T-helper 2 cell treated with Interferon-gamma antibody and Interleukin-4, amounts not matched to agents 5 μg/mL and 100 μg/mL, for 36 hours (primary cell): ENCODE results near the gene FASLG.

Experiments
- DNase-seq: peaks from one replicate; pipeline ENCODE4 v3.0.0; 2021; ENCODE audit warnings: low spot score
- H3K27ac Mint-ChIP-seq: one replicate; pipeline ENCODE4 v1.8.0; 2021; ENCODE audit warnings: mild to moderate bottlenecking, mixed read lengths
- H3K27me3 Mint-ChIP-seq: one replicate; pipeline ENCODE4 v1.8.0; 2021; ENCODE audit warnings: low read depth, mixed read lengths
- H3K36me3 Mint-ChIP-seq: one replicate; pipeline ENCODE4 v1.8.0; 2021; ENCODE audit warnings: low read depth, mixed read lengths
- H3K4me1 Mint-ChIP-seq: one replicate; pipeline ENCODE4 v1.8.0; 2021; ENCODE audit warnings: low read depth, mixed read lengths
- H3K4me3 Mint-ChIP-seq: one replicate; pipeline ENCODE4 v1.8.0; 2022; ENCODE audit warnings: mild to moderate bottlenecking, moderate library complexity, mixed read lengths
- H3K9me3 Mint-ChIP-seq: one replicate; pipeline ENCODE4 v1.8.0; 2021; ENCODE audit warnings: mixed read lengths

The FASLG gene

DNA sequence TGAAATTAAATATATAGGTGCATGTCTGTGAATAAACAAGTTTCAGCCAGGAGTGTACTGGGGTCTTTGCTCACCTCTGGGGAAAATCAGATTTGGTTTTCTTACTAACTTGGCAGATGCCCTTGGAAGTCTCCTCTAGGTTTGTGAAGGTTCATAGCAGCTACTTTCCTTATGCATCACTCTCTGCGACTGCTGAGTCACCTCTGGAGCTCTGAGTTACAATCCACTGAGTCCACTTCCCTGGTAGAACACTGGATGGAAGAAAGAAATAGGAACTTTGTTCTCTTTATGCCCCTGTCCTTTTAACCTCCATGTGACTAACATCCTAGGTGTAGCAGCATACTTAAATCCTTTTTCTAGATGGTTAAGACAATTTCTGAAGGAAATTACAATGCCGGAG lies 4.4 kb upstream of the FASLG start:
- Mint-ChIP-seq H3K27ac (no peak overlapping the region), H3K4me1 (peaks cover 34% of the 10 kb centered on the region), H3K36me3 (peaks cover 3% of the 10 kb centered on the region), H3K4me3 (no peak overlapping the region), H3K9me3 (peaks cover 5% of the 10 kb centered on the region), H3K27me3 (peaks cover 2% of the 10 kb centered on the region)
- no peak for DNase-seq

DNA sequence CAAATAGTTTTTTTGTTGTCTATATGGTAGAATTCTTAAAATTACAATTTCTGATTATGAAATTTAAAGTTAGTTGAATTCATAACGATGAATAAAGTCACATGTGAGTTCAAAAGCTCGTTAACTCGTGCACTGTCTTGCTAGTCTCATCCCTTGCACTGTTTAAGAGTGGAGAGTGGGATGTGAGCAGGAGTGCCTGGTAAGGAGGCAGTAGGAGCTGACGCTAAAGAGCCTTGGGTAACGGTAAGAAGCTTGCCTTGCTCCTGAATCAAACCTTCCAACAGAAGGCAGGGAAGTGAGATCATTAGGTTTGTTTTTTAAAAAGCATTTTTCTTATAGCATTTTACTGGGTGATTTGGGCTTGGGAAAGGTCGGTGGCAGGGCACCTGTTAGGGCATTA lies 2.3 kb upstream of the FASLG start:
- no peak overlapping the region for H3K27ac Mint-ChIP-seq
- no peak overlapping the region for H3K4me3 Mint-ChIP-seq
- DNase-seq = no peak
- H3K9me3 Mint-ChIP-seq = peaks cover 5% of the 10 kb centered on the region
- H3K36me3 Mint-ChIP-seq = peaks cover 3% of the 10 kb centered on the region
- H3K4me1 Mint-ChIP-seq = peaks cover 51% of the 10 kb centered on the region
- no peaks in the 10 kb centered on the region for H3K27me3 Mint-ChIP-seq

DNA sequence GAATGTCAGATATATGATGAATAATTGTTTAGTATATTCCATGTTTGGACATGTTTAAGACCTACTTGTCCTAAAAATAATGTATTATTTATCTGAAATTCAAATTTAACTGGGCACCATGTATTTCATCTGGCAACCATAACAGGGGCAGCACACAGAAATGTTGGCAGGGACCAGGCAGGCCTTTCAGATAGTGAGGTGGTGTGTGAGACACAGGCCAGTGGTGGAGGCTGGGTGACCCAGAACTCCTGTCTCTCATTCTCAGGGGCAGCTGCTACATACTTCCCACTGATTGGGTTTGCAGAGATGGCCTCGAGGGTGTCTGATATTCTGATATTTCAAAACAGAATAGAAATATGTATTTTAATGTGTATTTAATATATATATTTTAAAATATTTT lies 1.3 kb upstream of the FASLG start:
- no peak overlapping the region for H3K27ac Mint-ChIP-seq
- no peak overlapping the region for H3K4me3 Mint-ChIP-seq
- peaks cover 5% of the 10 kb centered on the region for H3K9me3 Mint-ChIP-seq
- peaks cover 56% of the 10 kb centered on the region for H3K4me1 Mint-ChIP-seq
- peaks cover 3% of the 10 kb centered on the region for H3K36me3 Mint-ChIP-seq
- no peaks in the 10 kb centered on the region for H3K27me3 Mint-ChIP-seq
- DNase-seq = no peak

DNA sequence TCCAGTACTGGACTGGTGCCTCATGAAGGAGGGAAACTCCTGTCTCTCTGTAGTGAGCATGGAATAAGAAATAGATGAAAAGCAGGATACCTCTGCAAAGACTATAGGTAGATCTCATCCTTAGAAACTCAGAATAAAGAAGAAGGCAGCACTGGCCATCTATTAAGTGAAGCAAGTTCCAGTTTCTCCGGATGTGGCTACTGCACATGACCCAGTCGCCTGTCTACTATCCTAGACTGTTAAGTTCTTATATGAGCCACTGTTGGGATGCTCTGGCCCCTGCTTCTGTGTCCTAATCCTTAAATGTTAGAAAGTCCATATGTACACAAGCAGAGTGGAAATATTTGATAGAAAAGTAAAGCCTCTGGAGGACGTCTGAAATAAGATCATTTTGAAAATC lies 2.2 kb downstream of the FASLG start:
- H3K9me3 Mint-ChIP-seq = peaks cover 6% of the 10 kb centered on the region
- H3K27me3 Mint-ChIP-seq = no peaks in the 10 kb centered on the region
- peaks cover 61% of the 10 kb centered on the region for H3K4me1 Mint-ChIP-seq
- H3K4me3 Mint-ChIP-seq = peak overlapping the region; percentile 71
- peak overlapping the region; percentile 21 for H3K27ac Mint-ChIP-seq
- peaks cover 19% of the 10 kb centered on the region for H3K36me3 Mint-ChIP-seq
- DNase-seq = no peak

DNA sequence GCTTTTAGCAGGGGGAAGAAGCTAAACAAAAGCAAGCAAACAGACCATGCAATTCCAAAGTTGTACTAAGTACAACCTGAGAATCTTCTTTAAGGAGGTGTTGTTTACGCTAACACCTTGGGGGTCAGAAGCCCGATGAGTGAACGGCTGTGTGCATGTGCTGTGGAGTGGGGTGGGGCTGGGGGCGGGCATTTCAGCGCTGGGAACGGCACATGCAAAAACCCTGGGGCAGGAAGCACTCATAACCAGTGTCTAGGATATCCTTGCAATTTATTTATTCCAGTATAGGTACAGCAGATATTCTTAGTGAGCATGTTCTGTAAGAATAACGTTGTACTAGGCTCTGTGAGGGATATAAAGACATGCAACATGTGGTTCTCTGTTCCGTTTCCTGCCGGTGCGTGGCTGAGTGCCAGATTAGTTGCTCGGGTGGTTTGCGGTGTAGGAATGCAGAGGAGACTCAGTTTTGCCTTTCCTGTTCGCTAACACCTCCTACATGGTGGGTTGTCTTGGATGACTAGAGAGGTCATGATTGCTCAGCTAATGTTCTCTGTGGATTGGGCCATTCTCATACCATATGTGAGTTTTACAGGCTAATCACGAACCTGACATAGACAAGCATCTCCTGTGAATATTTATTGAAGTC lies 3.7 kb downstream of the FASLG start:
- Mint-ChIP-seq H3K9me3 (peaks cover 6% of the 10 kb centered on the region), H3K4me3 (peak overlapping the region; percentile 59), H3K4me1 (peaks cover 62% of the 10 kb centered on the region), H3K27me3 (no peaks in the 10 kb centered on the region), H3K27ac (peak overlapping the region; percentile 91), H3K36me3 (peaks cover 24% of the 10 kb centered on the region)
- DNase-seq = peak; percentile 93

DNA sequence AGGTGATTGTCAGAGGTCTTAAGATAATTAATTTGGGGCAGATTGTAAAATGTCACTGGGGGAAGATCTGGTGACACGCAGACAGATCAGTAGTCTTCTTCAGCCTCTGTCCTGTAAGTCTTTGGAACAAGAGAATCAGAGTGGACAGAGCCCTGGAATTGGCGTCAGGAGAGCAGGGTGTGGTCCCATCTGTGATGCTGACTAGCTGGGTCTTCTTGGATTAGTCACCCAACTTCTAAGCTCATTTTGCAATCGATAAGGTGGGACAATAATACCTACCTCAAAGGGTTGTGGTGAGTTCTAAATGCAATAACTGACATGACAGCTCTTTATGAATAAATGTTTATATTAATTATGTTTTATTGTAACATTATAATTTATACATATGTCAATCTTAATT lies 4.8 kb downstream of the FASLG start:
- peak overlapping the region; percentile 91 for H3K27ac Mint-ChIP-seq
- H3K27me3 Mint-ChIP-seq = no peaks in the 10 kb centered on the region
- peak overlapping the region; percentile 59 for H3K4me3 Mint-ChIP-seq
- peaks cover 6% of the 10 kb centered on the region for H3K9me3 Mint-ChIP-seq
- DNase-seq = no peak
- peaks cover 62% of the 10 kb centered on the region for H3K4me1 Mint-ChIP-seq
- peaks cover 28% of the 10 kb centered on the region for H3K36me3 Mint-ChIP-seq

DNA sequence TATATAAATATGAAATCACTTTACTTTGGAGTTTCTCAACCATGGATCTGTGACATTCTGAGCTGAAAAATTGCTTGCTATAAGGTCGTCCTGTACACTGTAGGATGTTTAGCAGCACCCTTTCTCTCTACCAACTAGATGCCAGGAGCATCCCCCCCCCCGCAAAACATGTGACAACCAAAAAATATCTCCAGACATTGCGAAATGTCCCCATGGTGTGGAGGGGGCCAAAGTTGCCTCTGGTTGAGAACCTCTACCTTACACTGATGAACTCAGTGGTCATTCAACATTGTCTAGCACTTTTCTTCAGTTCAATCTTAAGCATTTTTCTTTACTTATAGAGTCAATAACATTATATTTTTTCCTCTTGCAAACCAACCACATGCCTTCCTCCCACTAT lies 9.2 kb downstream of the FASLG start:
- H3K4me1 Mint-ChIP-seq = peaks cover 51% of the 10 kb centered on the region
- no peak overlapping the region for H3K4me3 Mint-ChIP-seq
- H3K27ac Mint-ChIP-seq = no peak overlapping the region

DNA sequence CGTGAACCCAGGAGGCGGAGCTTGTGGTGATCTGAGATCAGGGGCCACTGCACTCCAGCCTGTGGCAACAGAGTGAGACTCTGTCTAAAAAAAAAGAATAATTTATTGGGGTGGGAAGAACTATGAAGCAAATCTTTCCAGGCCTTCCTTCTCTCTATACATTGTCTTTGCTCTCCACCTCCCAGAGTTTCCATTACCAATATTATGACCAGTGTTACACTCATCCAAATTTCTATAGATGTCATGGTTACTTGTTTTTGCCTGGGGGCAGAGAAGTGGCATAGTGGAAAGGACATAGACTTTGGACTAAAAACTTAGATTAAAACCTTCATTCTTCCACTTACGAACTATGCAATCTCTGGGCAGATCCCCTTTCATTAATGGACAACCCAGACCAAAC lies 10.1 kb downstream of the FASLG start:
- H3K4me3 Mint-ChIP-seq = no peak overlapping the region
- no peak overlapping the region for H3K27ac Mint-ChIP-seq
- peaks cover 28% of the 10 kb centered on the region for H3K36me3 Mint-ChIP-seq
- H3K27me3 Mint-ChIP-seq = no peaks in the 10 kb centered on the region
- peaks cover 45% of the 10 kb centered on the region for H3K4me1 Mint-ChIP-seq
- H3K9me3 Mint-ChIP-seq = no peaks in the 10 kb centered on the region
- DNase-seq = no peak

More for the DNA sequence above, 9.2 kb downstream of the FASLG start:
- no peak for DNase-seq
- Mint-ChIP-seq H3K9me3 (peaks cover 5% of the 10 kb centered on the region), H3K36me3 (peaks cover 33% of the 10 kb centered on the region), H3K27me3 (no peaks in the 10 kb centered on the region)

DNA sequence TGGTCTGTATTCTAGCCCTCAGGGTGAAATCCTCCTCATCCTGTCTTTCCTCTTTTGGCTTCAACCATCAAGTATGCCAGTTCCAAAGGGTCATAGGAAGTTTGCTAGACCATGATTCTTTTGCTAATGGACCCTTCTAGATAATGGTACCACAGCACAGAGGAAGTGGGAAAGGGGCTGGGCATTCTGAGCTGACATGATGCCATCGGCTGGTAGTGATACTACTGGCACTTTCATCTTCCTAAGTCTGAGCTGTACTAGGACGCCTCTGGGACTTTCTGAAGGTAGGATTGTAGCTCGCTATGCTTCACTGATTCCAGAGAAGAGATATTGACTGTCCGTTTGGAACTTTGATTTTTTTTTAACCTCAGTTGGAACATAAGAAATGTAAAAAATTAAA lies 11.4 kb downstream of the FASLG start:
- Mint-ChIP-seq H3K9me3 (no peaks in the 10 kb centered on the region), H3K4me1 (peaks cover 49% of the 10 kb centered on the region), H3K27me3 (no peaks in the 10 kb centered on the region), H3K4me3 (peak overlapping the region; percentile 37), H3K36me3 (peaks cover 21% of the 10 kb centered on the region), H3K27ac (peak overlapping the region; percentile 32)
- peak; percentile 57 for DNase-seq

DNA sequence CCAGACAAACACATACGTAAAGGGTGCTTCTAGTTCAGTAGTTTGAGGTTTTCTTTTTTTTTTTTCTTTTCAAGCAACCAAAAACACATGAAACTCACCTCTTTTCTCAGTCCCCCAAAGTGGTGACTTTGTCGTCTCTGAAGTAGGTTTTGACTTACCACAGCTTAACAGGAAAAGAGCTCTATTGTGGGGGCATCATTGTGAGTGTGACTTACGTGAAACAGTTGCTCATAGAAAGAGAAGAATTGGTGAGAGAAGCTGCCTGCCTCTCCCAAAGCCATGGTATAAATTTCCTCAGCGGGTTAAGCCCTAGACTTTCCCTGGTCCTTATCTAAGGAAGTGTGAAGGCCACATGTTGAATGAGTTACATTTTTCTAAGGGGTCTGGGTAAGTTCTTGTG lies 11.9 kb downstream of the FASLG start:
- DNase-seq = peak; percentile 55
- peaks cover 22% of the 10 kb centered on the region for H3K36me3 Mint-ChIP-seq
- H3K9me3 Mint-ChIP-seq = no peaks in the 10 kb centered on the region
- no peak overlapping the region for H3K27ac Mint-ChIP-seq
- no peaks in the 10 kb centered on the region for H3K27me3 Mint-ChIP-seq
- peaks cover 54% of the 10 kb centered on the region for H3K4me1 Mint-ChIP-seq
- no peak overlapping the region for H3K4me3 Mint-ChIP-seq

DNA sequence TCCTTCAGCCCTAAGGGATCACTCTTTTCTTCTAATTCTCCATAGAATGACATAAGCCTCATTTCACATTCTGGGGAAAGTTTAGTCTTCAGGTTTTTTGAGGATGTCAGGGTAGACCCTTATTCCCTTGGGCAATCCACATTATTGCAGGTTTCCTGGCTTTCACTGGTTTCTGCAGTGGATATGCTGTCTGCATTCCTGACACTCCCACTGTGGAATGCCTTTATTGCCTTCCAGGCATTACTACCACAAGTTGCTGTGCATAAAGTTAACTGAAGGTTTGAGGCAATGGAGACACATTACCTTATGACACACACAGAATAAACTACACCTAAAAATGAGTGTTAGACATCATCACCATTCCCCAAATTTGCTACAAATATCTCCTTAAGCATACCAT lies 12.7 kb downstream of the FASLG start:
- Mint-ChIP-seq H3K36me3 (peaks cover 15% of the 10 kb centered on the region), H3K27ac (no peak overlapping the region), H3K9me3 (no peaks in the 10 kb centered on the region), H3K4me3 (no peak overlapping the region), H3K4me1 (peaks cover 55% of the 10 kb centered on the region), H3K27me3 (no peaks in the 10 kb centered on the region)
- no peak for DNase-seq

DNA sequence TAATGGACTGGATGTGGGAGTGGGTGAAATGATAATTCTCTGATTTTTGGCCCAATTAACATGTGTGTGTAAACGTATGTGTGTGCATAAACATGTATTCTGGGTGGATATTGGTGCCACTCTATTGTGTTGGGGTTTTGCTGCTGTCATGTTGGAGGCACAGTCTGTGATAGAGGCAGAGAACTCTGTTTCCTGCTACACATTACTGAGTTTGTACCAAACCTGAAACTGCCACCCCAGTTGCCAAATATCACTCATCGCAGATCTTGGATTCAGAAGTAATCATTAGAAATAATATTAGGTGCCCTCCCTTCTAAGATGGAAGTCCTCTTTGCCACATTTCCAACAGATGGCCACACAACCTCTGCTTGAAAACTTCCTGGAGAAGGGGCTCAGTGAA lies 13.8 kb downstream of the FASLG start:
- H3K4me3 Mint-ChIP-seq = no peak overlapping the region
- H3K9me3 Mint-ChIP-seq = no peaks in the 10 kb centered on the region
- H3K27me3 Mint-ChIP-seq = no peaks in the 10 kb centered on the region
- H3K36me3 Mint-ChIP-seq = peaks cover 13% of the 10 kb centered on the region
- no peak for DNase-seq
- H3K4me1 Mint-ChIP-seq = peaks cover 58% of the 10 kb centered on the region
- no peak overlapping the region for H3K27ac Mint-ChIP-seq

DNA sequence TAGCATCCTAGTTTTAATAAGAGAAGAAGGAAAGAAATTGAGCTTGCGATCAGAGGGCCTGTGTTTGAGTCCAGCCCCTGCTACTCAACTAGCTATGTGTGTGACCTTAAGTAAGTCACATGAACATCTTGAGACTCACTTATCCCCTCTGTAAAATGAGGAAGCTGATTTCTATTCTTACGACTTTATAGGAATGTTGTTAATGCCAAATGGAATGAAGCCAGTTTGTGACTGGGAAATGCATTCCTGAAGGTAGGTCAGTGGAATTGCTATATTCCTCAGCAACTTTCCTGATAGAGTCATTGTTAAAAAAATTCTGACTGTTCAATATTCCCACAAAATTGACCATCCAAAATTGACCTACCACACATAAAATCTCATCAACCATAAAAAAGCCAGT lies 14.9 kb downstream of the FASLG start:
- no peaks in the 10 kb centered on the region for H3K27me3 Mint-ChIP-seq
- H3K4me3 Mint-ChIP-seq = no peak overlapping the region
- DNase-seq = no peak
- peaks cover 58% of the 10 kb centered on the region for H3K4me1 Mint-ChIP-seq
- no peak overlapping the region for H3K27ac Mint-ChIP-seq
- H3K9me3 Mint-ChIP-seq = no peaks in the 10 kb centered on the region
- H3K36me3 Mint-ChIP-seq = peaks cover 10% of the 10 kb centered on the region

DNA sequence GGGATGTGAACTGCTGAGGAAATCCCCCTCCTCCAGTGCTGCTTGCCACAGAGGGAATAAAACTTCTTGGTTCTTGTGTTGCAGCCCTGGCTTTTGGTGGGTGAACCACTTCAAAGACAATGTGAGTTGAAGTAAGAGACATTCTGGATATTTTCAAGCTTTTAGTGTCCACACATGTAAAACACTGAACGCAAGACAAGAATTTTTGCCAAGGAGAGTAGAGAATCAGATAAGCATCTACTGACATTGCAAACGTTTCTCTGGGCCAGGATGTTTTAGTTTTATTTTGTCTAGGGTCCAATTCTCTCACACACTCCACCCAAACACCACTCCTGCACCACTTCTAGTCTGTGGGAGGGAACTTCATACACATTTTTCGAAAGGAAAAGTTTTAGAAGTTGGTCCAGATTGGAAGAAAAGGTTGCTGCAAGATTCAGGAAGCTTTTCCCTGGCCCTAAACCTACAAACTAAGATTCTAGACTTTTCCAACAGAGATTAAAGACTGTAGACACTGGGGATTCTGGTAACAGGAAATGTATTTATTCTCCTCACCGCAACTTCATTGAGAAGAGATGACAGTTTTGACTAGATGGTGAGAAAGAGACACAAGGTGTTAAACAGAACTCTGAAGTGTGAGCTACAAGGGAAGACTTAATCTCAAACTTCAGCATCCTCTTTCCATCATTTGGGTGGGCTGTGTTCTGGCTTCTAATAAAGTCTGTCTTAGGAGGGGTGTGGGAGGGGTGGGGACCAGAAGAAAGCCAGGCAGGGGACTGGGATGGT lies 16.1 kb downstream of the FASLG start:
- H3K27me3 Mint-ChIP-seq = no peaks in the 10 kb centered on the region
- no peaks in the 10 kb centered on the region for H3K9me3 Mint-ChIP-seq
- H3K36me3 Mint-ChIP-seq = peaks cover 4% of the 10 kb centered on the region
- peaks cover 59% of the 10 kb centered on the region for H3K4me1 Mint-ChIP-seq
- H3K27ac Mint-ChIP-seq = peak overlapping the region; percentile 79
- DNase-seq = no peak
- peak overlapping the region; percentile 54 for H3K4me3 Mint-ChIP-seq
